Lower leg skin (tissue), 3 donors: Measurements from ENCODE around the gene TSPAN11.

ENCODE experiments used
- CTCF ChIP-seq, 3 donors: fragments of 450-650 bp; IDR thresholded peaks; one replicate each; pipeline ENCODE4 v1.5.1; 2016; ENCODE audit warnings: antibody characterized with exemption in 3 of 3, mild to moderate bottlenecking in 3 of 3, moderate library complexity in 2 of 3
- POLR2A ChIP-seq, 2 donors: fragments of 450-650 bp; IDR thresholded peaks; one replicate each; pipeline ENCODE4 v1.6.1; 2016 to 2017; ENCODE audit warnings: antibody characterized with exemption in 2 of 2, mild to moderate bottlenecking in 1 of 2, moderate library complexity in 1 of 2

- no peak for TF ChIP-seq CTCF (IDR thresholded peaks at IDR 0.05)
- no peak for TF ChIP-seq POLR2A (IDR thresholded peaks at IDR 0.05)
Measured at GRCh38 chr12:30977537-30978349, 51.2 kb downstream of the TSPAN11 start.
